Psoas muscle (tissue), 8 donors: Measurements from ENCODE around the gene NAT8. TPM values are rescaled to one million over a fixed set of nuclear protein-coding genes. Genes with fewer than 3 reads are reported as not detected.
"Not testable (repeated sequence)": the region's sequence is repeated elsewhere in the genome, so short reads cannot be mapped to it uniquely, and the experiment has no call there.

Experiments used
- ATAC-seq, 4 donors: fragments of 200-7000 bp; cut with Tn5 transposase; one replicate each; pipeline ENCODE4 v1.9.1; 2020; ENCODE audit warnings: moderate library complexity in 3 of 4, mild to moderate bottlenecking in 2 of 4
- DNase-seq, 2 donors: peaks; one replicate each; pipeline ENCODE4 v3.0.0-alpha.2; 2020
- H3K27ac ChIP-seq: fragments of 200-600 bp; one replicate; pipeline ENCODE4 v1.8.0; 2022
- H3K27me3 ChIP-seq, 3 donors: fragments of 200-600 bp in 1 of 3; one replicate each; pipeline versions ENCODE4 v1.6.1 to v1.8.0; 2013 to 2022; ENCODE audit warnings: low read length in 2 of 3, mild to moderate bottlenecking in 2 of 3, moderate library complexity in 1 of 3; ENCODE audit not compliant: insufficient read depth in 3 of 3
- H3K36me3 ChIP-seq, 2 donors: fragments of 200-600 bp in 1 of 2; one replicate each; pipeline versions ENCODE4 v1.6.1 to v1.8.0; 2013 to 2022; ENCODE audit warnings: low read depth in 1 of 2, mild to moderate bottlenecking in 1 of 2, moderate library complexity in 1 of 2; ENCODE audit not compliant: insufficient read depth in 1 of 2
- H3K4me1 ChIP-seq: fragments of 200-600 bp; one replicate; pipeline ENCODE4 v1.8.0; 2022
- H3K4me3 ChIP-seq: fragments of 200-600 bp; one replicate; pipeline ENCODE4 v1.8.0; 2022; ENCODE audit warnings: mild to moderate bottlenecking
- H3K9me3 ChIP-seq: fragments of 200-600 bp; one replicate; pipeline ENCODE4 v1.8.0; 2022
- CTCF ChIP-seq: fragments of 200-600 bp; IDR thresholded peaks from one replicate; pipeline ENCODE4 v1.8.0; 2022; ENCODE audit warnings: antibody characterized with exemption
- WGBS, 3 donors: extraction: QIAGEN DNeasy Blood & Tissue Kit; methylation state at CpG; one replicate each; pipeline versions ENCODE4 v1.1.6 to v1.1.7; 2013; 5-methylcytosine and 5-hydroxymethylcytosine counted together
- intact Hi-C, 2 donors: fragments of 100-400 bp; cut with DNase I; formaldehyde crosslinking; loops; one replicate each; pipeline versions ENCODE4 v1.11.0 to v1.14.2; 2022
- polyA plus RNA-seq, 3 donors: library from polyadenylated mRNA; stranded (reverse); fragments of 200-250 nt; gene quantifications; one replicate each; pipeline ENCODE4 v1.2.3, GENCODE V29; 2013
- total RNA-seq, 4 donors: library from RNA; stranded (reverse); fragmentation: NEBNext Ultra II Directional in 2 of 4; extraction: Animal tissue kit (Norgen Biotek cat#: 25700) in 2 of 4; gene quantifications; one replicate each; pipeline versions ENCODE4 v1.2.1 to v1.2.4, GENCODE V29; 2021 to 2023
- donor health status: healthy with polysubstance abuse.
- donor health status: DM: no; HTN: no; CAD: no; lungs with moderate emphysema.
- donor health status: Bipolar disorder and iron deficiency.
- donor health status: healthy.
- donor health status: DM: yes; HTN: yes; CAD: no.
- donor health status: DM: no; HTN: no; CAD: no.
- donor health status: DM: no; HTN: no; CAD: no.
- donor health status: DM: yes; HTN: yes; CAD: no.

The NAT8 gene
- total and polyA plus RNA-seq, 7 donors = not detected

- H3K27ac ChIP-seq, H3K27me3 ChIP-seq, H3K4me1 ChIP-seq, H3K36me3 ChIP-seq, ATAC-seq, DNase-seq, H3K4me3 ChIP-seq, H3K9me3 ChIP-seq, intact Hi-C loops: not testable (repeated sequence)
Observed at GRCh38 chr2:73624036-73624435, 18.2 kb downstream of the NAT8 start.

- H3K36me3 ChIP-seq, H3K27me3 ChIP-seq, H3K9me3 ChIP-seq, H3K27ac ChIP-seq, ATAC-seq, H3K4me1 ChIP-seq, DNase-seq, H3K4me3 ChIP-seq, intact Hi-C loops: not testable (repeated sequence)
- WGBS, 3 donors = 69 to 76% (median 73%) methylated on average over 3 of the region's 3 CpGs
Observed at GRCh38 chr2:73619925-73620324, 22.3 kb downstream of the NAT8 start.

GRCh38 chr2:73614997-73615396 is 27.2 kb downstream of the NAT8 start:
- TF ChIP-seq CTCF = no peak
- H3K4me3 ChIP-seq = no peak overlapping the region
- DNase-seq = no peak
- no peak overlapping the region for H3K27ac ChIP-seq
- intact Hi-C loops = no loop called here
- H3K27me3 ChIP-seq = no peaks in the 10 kb centered on the region
- ATAC-seq = no peak
- H3K4me1 ChIP-seq = no peaks in the 10 kb centered on the region
- H3K9me3 ChIP-seq = no peaks in the 10 kb centered on the region
- H3K36me3 ChIP-seq = no peaks in the 10 kb centered on the region

GRCh38 chr2:73614105-73614504 is 28.1 kb downstream of the NAT8 start:
- Histone ChIP-seq H3K4me3 (no peak overlapping the region), H3K4me1 (no peaks in the 10 kb centered on the region), H3K27me3 (no peaks in the 10 kb centered on the region), H3K9me3 (no peaks in the 10 kb centered on the region), H3K27ac (no peak overlapping the region), H3K36me3 (no peaks in the 10 kb centered on the region)
- intact Hi-C loops = no loop called here
- no peak for DNase-seq
- no peak for ATAC-seq
- 91 to 95% (median 95%) methylated on average over 3 of the region's 3 CpGs for WGBS, 3 donors
- no peak for TF ChIP-seq CTCF

GRCh38 chr2:73611867-73612266 is 30.4 kb downstream of the NAT8 start:
- Histone ChIP-seq H3K36me3 (peaks cover 0 to 5% of the 10 kb centered on the region in 2 donors), H3K27me3 (no peaks in the 10 kb centered on the region), H3K4me3 (no peak overlapping the region), H3K9me3 (no peaks in the 10 kb centered on the region), H3K4me1 (no peaks in the 10 kb centered on the region), H3K27ac (no peak overlapping the region)
- no peak for TF ChIP-seq CTCF
- DNase-seq (no peak), ATAC-seq (no peak)
- intact Hi-C loops = no loop called here
- 95 to 100% (median 97%) methylated on average over 1 of the region's 1 CpG for WGBS, 3 donors

- Histone ChIP-seq H3K4me1 (no peaks in the 10 kb centered on the region), H3K27ac (no peak overlapping the region), H3K4me3 (no peak overlapping the region), H3K36me3 (peaks cover 0 to 5% of the 10 kb centered on the region in 2 donors), H3K27me3 (no peaks in the 10 kb centered on the region), H3K9me3 (no peaks in the 10 kb centered on the region)
- TF ChIP-seq CTCF = no peak
- no peak for DNase-seq
- ATAC-seq = no peak
- intact Hi-C loops = no loop called here
- 66 to 88% (median 73%) methylated on average over 4 of the region's 4 CpGs for WGBS, 3 donors
Observed at GRCh38 chr2:73611193-73611592, 31.0 kb downstream of the NAT8 start.
